GM21360 (cell line): Measurements from ENCODE around the gene EIF2D.
"Not testable (repeated sequence)": the region's sequence is repeated elsewhere in the genome, so short reads cannot be mapped to it uniquely, and the experiment has no call there.

Source experiments
- ATAC-seq: cut with Tn5 transposase; IDR thresholded peaks from one replicate; pipeline ENCODE4 v1.9.1; 2021; ENCODE audit warnings: mild to moderate bottlenecking, moderate library complexity; ENCODE audit not compliant: unreplicated experiment

The EIF2D gene

DNA sequence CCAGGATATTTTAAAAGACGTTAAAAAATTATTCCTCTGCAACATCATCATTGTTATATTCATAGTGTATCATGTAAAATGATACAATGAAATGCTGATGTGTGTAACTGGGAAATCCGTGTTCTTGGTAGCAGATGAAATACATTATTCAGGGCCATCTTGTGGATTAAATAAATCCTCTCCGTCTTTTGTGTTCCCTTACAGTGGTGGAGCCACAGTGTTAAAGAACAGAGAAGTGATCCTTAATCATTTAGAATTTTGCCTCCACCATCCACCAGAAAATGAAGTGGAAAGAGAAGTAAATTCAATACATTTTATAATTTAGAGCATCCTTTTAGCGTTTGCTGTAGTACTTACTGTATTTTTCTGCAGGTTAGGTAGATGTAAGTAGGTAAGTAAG, 24.4 kb upstream of the EIF2D start:
- ATAC-seq = no peak

DNA sequence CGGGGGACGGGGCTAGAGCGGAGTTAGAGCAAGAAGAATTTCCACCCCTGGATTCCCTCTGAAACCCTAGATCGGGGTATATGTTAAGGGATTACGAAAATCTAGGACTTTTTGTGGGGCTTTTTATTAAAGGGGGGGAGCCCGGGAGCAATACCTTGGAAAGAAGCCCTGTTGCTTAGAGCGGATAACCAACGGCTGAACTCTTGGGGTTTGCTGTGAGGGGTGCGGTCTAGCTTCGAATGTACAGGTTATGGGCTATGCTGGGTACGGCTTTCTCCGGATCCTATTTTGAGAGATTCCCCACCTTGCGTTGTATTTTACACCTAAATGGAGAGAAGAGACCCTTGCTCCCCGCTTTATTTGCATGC, 23.7 kb upstream of the EIF2D start:
- ATAC-seq = no peak

GRCh38 chr1:206635080-206635977, 23.1 kb upstream of the EIF2D start, which contains the start of gene DYRK3:
Gene DYRK3 (plus strand): TSS chr1:206635536. CDS start chr1:206635704, 168 bp downstream.
- ATAC-seq = peak; percentile 87

DNA sequence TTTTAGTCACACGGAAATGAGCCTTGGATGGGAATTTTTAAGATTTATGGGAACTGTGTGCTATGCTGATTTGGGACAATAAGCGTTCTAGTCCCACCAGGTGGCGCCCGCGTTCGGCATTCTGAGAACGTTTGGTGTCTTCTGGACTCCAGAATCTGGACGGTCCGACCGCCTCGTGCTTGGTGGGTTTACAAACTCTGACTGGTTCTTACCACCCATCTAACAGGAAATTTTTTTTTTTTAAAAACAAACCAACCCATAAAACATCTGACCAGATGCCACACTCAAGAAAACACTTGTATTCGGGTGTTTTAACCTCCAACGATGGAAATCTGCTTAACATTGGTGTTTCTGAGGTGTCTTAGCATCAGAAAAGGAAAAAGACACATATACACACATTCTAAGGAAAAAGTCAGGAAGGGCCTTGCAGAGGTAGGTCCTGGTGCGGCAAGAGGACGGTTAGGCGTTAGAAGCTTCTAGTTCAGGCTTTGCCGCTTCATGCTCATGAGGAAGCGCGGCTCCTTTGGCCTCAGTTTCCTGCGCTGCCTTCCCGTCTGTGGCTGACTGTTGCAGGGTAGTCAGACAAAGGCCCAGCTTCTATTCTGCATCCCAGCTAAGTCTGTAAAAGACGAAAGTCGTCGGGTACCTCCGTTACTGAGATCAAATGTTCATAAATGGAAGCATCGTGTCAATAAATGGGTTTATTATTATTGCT, 22.3 kb upstream of the EIF2D start:
- ATAC-seq = no peak

DNA sequence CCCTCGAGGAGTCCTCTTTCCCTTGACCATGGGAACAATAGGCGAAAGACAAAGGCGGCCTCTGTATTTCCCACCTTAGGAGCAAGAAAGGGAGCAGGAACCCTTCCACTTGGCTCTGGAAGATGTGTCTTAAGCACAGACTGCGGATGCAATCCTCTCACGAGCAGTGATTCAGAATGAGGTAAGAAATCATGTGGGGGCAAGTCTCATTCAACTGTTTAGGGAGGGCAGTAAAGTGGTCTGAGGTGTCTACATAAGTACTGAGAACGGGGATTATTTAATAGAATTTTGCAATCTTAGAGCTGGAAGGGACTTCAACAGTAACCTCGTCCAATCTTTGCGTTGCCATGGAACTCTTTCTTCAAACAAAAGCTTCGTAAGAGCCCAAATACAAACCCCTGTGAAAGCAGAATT, 21.4 kb upstream of the EIF2D start:
- no peak for ATAC-seq

DNA sequence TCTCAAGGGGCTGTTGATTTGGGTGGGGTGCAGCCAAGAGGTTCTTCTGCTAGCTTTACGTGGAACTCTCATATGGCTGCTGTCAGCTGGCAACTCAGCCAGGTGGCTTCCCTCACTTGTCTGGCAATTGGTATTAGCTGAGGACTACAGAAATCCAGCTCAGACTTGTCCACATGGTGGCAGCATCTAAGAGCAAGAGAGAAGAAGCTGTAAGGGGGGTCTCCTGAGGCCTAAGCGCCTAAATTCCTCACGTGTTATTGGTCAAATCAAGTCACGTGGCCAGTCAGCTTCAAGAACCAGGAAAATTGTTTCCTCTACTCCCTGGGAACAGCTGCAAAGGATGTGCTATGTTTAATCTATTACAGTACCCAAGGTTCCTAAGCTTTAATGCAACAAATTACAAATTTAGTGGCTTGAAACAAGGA, 18.8 kb upstream of the EIF2D start:
- no peak for ATAC-seq

DNA sequence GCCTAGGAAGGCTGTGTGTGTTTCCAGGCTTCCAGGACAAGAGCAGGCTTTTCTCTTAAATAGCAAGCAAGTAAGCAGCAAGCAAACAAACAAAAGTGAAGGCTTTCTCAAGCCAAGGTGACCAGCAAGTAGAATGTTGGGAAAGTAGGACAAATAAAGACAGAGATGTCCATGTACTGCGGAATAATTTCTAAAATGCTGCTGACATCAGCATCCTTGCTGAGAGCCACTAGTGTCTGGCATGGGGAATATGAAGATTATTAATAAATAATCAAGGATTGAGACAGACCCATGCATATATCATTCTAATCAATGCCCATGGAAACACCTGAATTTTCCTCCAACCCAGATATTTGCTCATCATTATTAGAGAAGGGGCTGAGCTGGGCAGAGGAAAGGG, 16.7 kb upstream of the EIF2D start:
- ATAC-seq = no peak

GRCh38 chr1:206626396-206626795, 14.1 kb upstream of the EIF2D start:
- not testable (repeated sequence) for ATAC-seq

- no peak for ATAC-seq
Observed at GRCh38 chr1:206609229-206609991, 2.9 kb downstream of the EIF2D start.

- ATAC-seq = no peak
Observed at GRCh38 chr1:206608108-206608698, 4.1 kb downstream of the EIF2D start.

GRCh38 chr1:206606867-206607266, 5.4 kb downstream of the EIF2D start:
- no peak for ATAC-seq

GRCh38 chr1:206604861-206605260, 7.4 kb downstream of the EIF2D start:
- no peak for ATAC-seq

- ATAC-seq = no peak
Observed at GRCh38 chr1:206600527-206600926, 11.7 kb downstream of the EIF2D start.

- no peak for ATAC-seq
Observed at GRCh38 chr1:206596319-206596666, 16.0 kb downstream of the EIF2D start.

- no peak for ATAC-seq
Observed at GRCh38 chr1:206595581-206596318, 16.5 kb downstream of the EIF2D start.

- ATAC-seq = no peak
Observed at GRCh38 chr1:206593351-206593925, 18.8 kb downstream of the EIF2D start.

GRCh38 chr1:206591696-206592095, 20.6 kb downstream of the EIF2D start:
- no peak for ATAC-seq

DNA sequence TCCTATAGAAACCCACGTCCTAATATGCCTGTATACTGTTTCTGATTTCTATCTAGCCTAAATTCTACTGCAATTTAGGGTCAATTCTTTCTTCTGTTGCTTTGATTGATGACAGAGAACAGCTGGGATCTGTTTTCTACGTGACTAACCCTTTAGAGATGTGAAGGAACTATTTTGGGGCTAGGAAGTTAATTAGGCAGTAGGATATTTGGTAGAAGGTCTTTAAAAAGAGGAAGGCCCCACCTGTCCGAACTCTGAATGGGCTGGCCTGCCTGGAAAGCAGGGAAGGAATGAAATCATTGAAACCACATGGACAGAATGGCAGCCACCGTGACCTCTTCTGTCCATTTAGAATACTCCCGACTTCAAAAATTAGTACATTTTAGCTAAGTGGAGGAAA, 21.0 kb downstream of the EIF2D start:
- no peak for ATAC-seq

DNA sequence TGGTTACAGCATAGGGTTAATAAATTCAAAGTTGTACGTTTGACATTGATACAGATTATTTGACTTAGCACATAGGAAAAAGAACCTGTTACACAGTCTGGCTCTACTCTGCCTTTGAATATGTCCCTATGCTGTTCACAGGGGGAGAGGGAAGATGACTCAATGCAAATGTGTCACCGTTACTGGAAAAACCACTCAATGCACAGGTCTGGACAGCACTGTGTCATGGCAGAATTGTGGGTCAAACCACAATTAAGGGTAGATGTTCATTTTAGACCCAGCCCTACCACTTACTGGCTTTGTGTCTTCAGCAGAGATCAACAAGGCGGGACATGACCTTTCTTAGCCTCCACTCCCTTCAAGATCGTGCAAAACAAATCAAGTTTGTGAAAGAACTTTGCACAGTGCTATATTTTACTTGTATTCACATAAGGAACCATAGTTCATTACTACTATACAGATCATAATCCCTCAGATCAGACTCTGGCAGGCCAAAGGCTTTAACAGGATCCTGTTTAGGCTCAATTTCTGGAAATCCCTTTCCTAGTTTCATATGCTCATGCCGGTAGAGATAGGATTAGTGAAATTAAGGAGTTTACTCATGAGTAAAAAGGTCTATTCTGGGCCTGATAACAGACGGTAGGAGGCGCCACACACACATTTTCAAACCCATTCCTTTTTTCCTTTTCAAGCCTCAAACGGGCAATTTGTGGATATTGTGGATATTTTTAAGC, 22.1 kb downstream of the EIF2D start:
- ATAC-seq = peak; percentile 58
